Osteoblast (primary cell): ENCODE data around the gene SLC7A5. TPM values are rescaled to one million over a fixed set of nuclear protein-coding genes. Genes with fewer than 3 reads are reported as not detected.
"Not testable (repeated sequence)": the region's sequence is repeated elsewhere in the genome, so short reads cannot be mapped to it uniquely, and the experiment has no call there.

Experiments used
- DNase-seq: peaks from one replicate; pipeline ENCODE4 v3.0.0; 2011; ENCODE audit warnings: low spot score, mixed read lengths; ENCODE audit not compliant: insufficient read length; ENCODE audit errors: missing footprints
- H2AFZ ChIP-seq: 2 replicates; pipeline ENCODE4 v1.6.0; 2011; ENCODE audit warnings: mild to moderate bottlenecking, low read length
- H3K27ac ChIP-seq: 2 replicates; pipeline ENCODE4 v1.5.1; 2011; ENCODE audit warnings: mild to moderate bottlenecking, low read depth, low read length, moderate library complexity
- H3K27me3 ChIP-seq: 2 replicates; pipeline ENCODE4 v1.6.0; 2012; ENCODE audit warnings: mild to moderate bottlenecking, control low read depth, inconsistent platforms, low read length, moderate library complexity; ENCODE audit not compliant: insufficient read depth
- H3K36me3 ChIP-seq: 2 replicates; pipeline ENCODE4 v1.5.1; 2011; ENCODE audit warnings: mild to moderate bottlenecking, low read length, control low read depth, moderate library complexity; ENCODE audit not compliant: insufficient read depth
- H3K4me1 ChIP-seq: 2 replicates; pipeline ENCODE4 v1.5.1; 2011; ENCODE audit warnings: mild to moderate bottlenecking, low read length, control low read depth, moderate library complexity; ENCODE audit not compliant: insufficient read depth
- H3K4me2 ChIP-seq: 2 replicates; pipeline ENCODE4 v1.6.0; 2011; ENCODE audit warnings: mild to moderate bottlenecking, low read length; ENCODE audit not compliant: insufficient read depth
- H3K4me3 ChIP-seq: fragments of 200-600 bp; sonication (generic); 3 replicates; pipeline ENCODE4 v1.5.1; 2012; ENCODE audit warnings: mild to moderate bottlenecking, low read length, inconsistent platforms; ENCODE audit not compliant: insufficient read depth
- H3K79me2 ChIP-seq: 2 replicates; pipeline ENCODE4 v1.6.0; 2012; ENCODE audit warnings: mild to moderate bottlenecking, low read length, control low read depth, inconsistent platforms; ENCODE audit not compliant: insufficient read depth
- H3K9me3 ChIP-seq: 2 replicates; pipeline ENCODE4 v1.5.1; 2011; ENCODE audit warnings: low read depth, low read length, control low read depth
- H4K20me1 ChIP-seq: 2 replicates; pipeline ENCODE4 v1.6.0; 2012; ENCODE audit warnings: mild to moderate bottlenecking, low read length, control low read depth; ENCODE audit not compliant: insufficient read depth
- CTCF ChIP-seq: IDR thresholded peaks from 2 replicates; pipeline ENCODE4 v1.5.1; 2011; ENCODE audit warnings: mild to moderate bottlenecking, low read depth, low read length, moderate library complexity; ENCODE audit errors: extremely low read depth
- total RNA-seq: library from RNA; depleted of rRNA; stranded (reverse); fragments of >200 nt; gene quantifications from 2 replicates; pipeline ENCODE4 v1.2.3, GENCODE V29; 2012

The SLC7A5 gene
- total RNA-seq, 1 donor: 90.8 TPM

GRCh38 chr16:87817910-87818309 lies 51.4 kb downstream of the SLC7A5 start:
- no peaks in the 10 kb centered on the region for H3K4me1 ChIP-seq
- no peak for DNase-seq
- H2AFZ ChIP-seq: no peak overlapping the region
- no peak overlapping the region for H3K4me2 ChIP-seq
- no peak overlapping the region for H3K4me3 ChIP-seq
- no peak for TF ChIP-seq CTCF
- H3K79me2 ChIP-seq: no peaks in the 10 kb centered on the region
- no peaks in the 10 kb centered on the region for H3K27me3 ChIP-seq
- H3K27ac ChIP-seq: no peak overlapping the region
- no peaks in the 10 kb centered on the region for H4K20me1 ChIP-seq
- peaks cover 13% of the 10 kb centered on the region for H3K9me3 ChIP-seq
- H3K36me3 ChIP-seq: no peaks in the 10 kb centered on the region

- not testable (repeated sequence) for H3K4me2 ChIP-seq, H3K27me3 ChIP-seq, H3K27ac ChIP-seq, H3K36me3 ChIP-seq, H4K20me1 ChIP-seq, H3K4me1 ChIP-seq, H3K4me3 ChIP-seq, H2AFZ ChIP-seq, H3K79me2 ChIP-seq, DNase-seq
- peaks cover 13% of the 10 kb centered on the region for H3K9me3 ChIP-seq
These were observed 51.9 kb downstream of the SLC7A5 start for GRCh38 chr16:87817370-87817769.

GRCh38 chr16:87816507-87817100 lies 52.7 kb downstream of the SLC7A5 start:
- Histone ChIP-seq H3K27ac (no peak overlapping the region), H3K4me1 (no peaks in the 10 kb centered on the region), H3K4me2 (no peak overlapping the region), H3K79me2 (no peaks in the 10 kb centered on the region), H3K9me3 (peaks cover 13% of the 10 kb centered on the region), H3K36me3 (no peaks in the 10 kb centered on the region), H3K4me3 (no peak overlapping the region), H4K20me1 (no peaks in the 10 kb centered on the region), H2AFZ (no peak overlapping the region), H3K27me3 (peaks cover 3% of the 10 kb centered on the region)
- DNase-seq: peak; percentile 29
- no peak for TF ChIP-seq CTCF

- TF ChIP-seq CTCF: peak; percentile 21
- Histone ChIP-seq H2AFZ (no peak overlapping the region), H3K4me1 (no peaks in the 10 kb centered on the region), H3K9me3 (peaks cover 13% of the 10 kb centered on the region), H3K36me3 (no peaks in the 10 kb centered on the region), H3K27me3 (peaks cover 3% of the 10 kb centered on the region), H3K27ac (no peak overlapping the region), H3K4me3 (no peak overlapping the region), H4K20me1 (no peaks in the 10 kb centered on the region), H3K4me2 (no peak overlapping the region), H3K79me2 (no peaks in the 10 kb centered on the region)
- peak; percentile 92 for DNase-seq
These were observed 53.7 kb downstream of the SLC7A5 start for GRCh38 chr16:87815567-87815966.
